Stimulated activated CD8-positive, alpha-beta memory T cell treated with anti-CD3 and anti-CD28 coated beads, Interleukin-2, amount 100 ng/mL, for 48 hours (primary cell): ENCODE data around the gene ZBTB32.

Source experiments
- DNase-seq, 2 donors: peaks; one replicate each; pipeline ENCODE4 v3.0.0-alpha.2; 2020; ENCODE audit warnings: low read depth in 2 of 2

Gene ZBTB32

GRCh38 chr19:35736913-35737886, 32.8 kb downstream of the ZBTB32 start:
- DNase-seq: no peak

- no peak for DNase-seq
These were observed 33.9 kb downstream of the ZBTB32 start for GRCh38 chr19:35738021-35738886.

- no peak for DNase-seq
These were observed 34.5 kb downstream of the ZBTB32 start for GRCh38 chr19:35738887-35739229.

- no peak for DNase-seq
These were observed 35.1 kb downstream of the ZBTB32 start for GRCh38 chr19:35739275-35740107.

- no peak for DNase-seq
These were observed 35.7 kb downstream of the ZBTB32 start for GRCh38 chr19:35740108-35740422.

GRCh38 chr19:35740423-35741202, 36.3 kb downstream of the ZBTB32 start:
- DNase-seq: peak; percentile 96 to 97

- DNase-seq: no peak
These were observed 36.8 kb downstream of the ZBTB32 start for GRCh38 chr19:35741203-35741515.

- DNase-seq: peak; percentile 58 to 65
These were observed 37.9 kb downstream of the ZBTB32 start, which contains the start of gene IGFLR1 for GRCh38 chr19:35742121-35742724. IGFLR1 (minus strand) TSS chr19:35742452; CDS start chr19:35741180, 1,272 bp downstream.

- no peak for DNase-seq
These were observed 39.5 kb downstream of the ZBTB32 start for GRCh38 chr19:35743640-35744429.

GRCh38 chr19:35744430-35745327, 40.3 kb downstream of the ZBTB32 start:
- peak; percentile 85 to 86 for DNase-seq

GRCh38 chr19:35745328-35746086, 41.1 kb downstream of the ZBTB32 start, which contains the start of the genes PSENEN and U2AF1L4:
PSENEN (plus strand) TSS chr19:35745651; CDS start chr19:35745931, 280 bp downstream.
U2AF1L4 (minus strand) TSS chr19:35745418; CDS start chr19:35745391, 27 bp downstream.
- DNase-seq: peak; percentile 88 to 92

- DNase-seq: no peak
These were observed 41.7 kb downstream of the ZBTB32 start for GRCh38 chr19:35746087-35746462.

- no peak for DNase-seq
These were observed 42.2 kb downstream of the ZBTB32 start for GRCh38 chr19:35746531-35746930.

GRCh38 chr19:35748106-35749020, 44.0 kb downstream of the ZBTB32 start, which contains the start of gene LIN37:
LIN37 (plus strand) TSS chr19:35748576; CDS start chr19:35748725, 149 bp downstream.
- DNase-seq: peak; percentile 96 to 97

GRCh38 chr19:35750167-35750566, 45.8 kb downstream of the ZBTB32 start:
- DNase-seq: no peak
